Caco-2 (cell line): ENCODE data around the gene CAPN15. TPM values are rescaled to one million over a fixed set of nuclear protein-coding genes. Genes with fewer than 3 reads are reported as not detected.

Source experiments
- BruUV-seq: library from RNA; stranded (reverse); fragments of 400-500 nt; replicated peaks from 2 replicates; lab custom pipeline; 2021; lab: Mats Ljungman, UMichigan
- CTCF ChIA-PET: fragments of 300-600 bp; sonication (Branson Sonifier 250); formaldehyde crosslinking; loops from one replicate; lab custom pipeline; 2022; ENCODE audit warnings: antibody characterized with exemption; lab: Charles Lee
- POLR2A ChIA-PET: fragments of 300-600 bp; sonication (Branson Sonifier 250); formaldehyde crosslinking; loops from one replicate; lab custom pipeline; 2022; ENCODE audit warnings: antibody characterized with exemption; lab: Charles Lee
- DNase-seq, 2 experiments: peaks; one replicate each; pipeline versions ENCODE4 v3.0.0 to v3.0.0-alpha.2; 2020 to 2022
- H3K27me3 ChIP-seq: replicated peaks from 2 replicates; pipeline ENCODE4 v1.6.0; 2011; ENCODE audit warnings: low read length; ENCODE audit not compliant: control insufficient read depth, insufficient read depth
- H3K36me3 ChIP-seq: 2 replicates; pipeline ENCODE4 v1.5.1; 2011; ENCODE audit warnings: low read length; ENCODE audit not compliant: control insufficient read depth, insufficient read depth
- H3K4me1 ChIP-seq: fragments of 250-450 bp; sonication (Bioruptor Pico); 2 replicates; pipeline ENCODE4 v1.5.1; 2020; ENCODE audit warnings: mild to moderate bottlenecking
- H3K4me3 ChIP-seq: 2 replicates; pipeline ENCODE4 v1.5.1; 2011; ENCODE audit warnings: low read depth, mild to moderate bottlenecking, control low read depth, low read length
- H3K9me3 ChIP-seq: fragments of 250-450 bp; sonication (Bioruptor Pico); 2 replicates; pipeline ENCODE4 v1.5.1; 2020; ENCODE audit warnings: mild to moderate bottlenecking, moderate library complexity
- H3K27ac Mint-ChIP-seq: one replicate; pipeline ENCODE4 v1.8.0; 2022; ENCODE audit warnings: mixed read lengths; ENCODE audit not compliant: unreplicated experiment
- H3K27me3 Mint-ChIP-seq: one replicate; pipeline ENCODE4 v1.8.0; 2022; ENCODE audit warnings: mixed read lengths; ENCODE audit not compliant: insufficient read depth, unreplicated experiment
- H3K36me3 Mint-ChIP-seq: one replicate; pipeline ENCODE4 v1.8.0; 2022; ENCODE audit warnings: mild to moderate bottlenecking, mixed read lengths; ENCODE audit not compliant: insufficient read depth, unreplicated experiment
- H3K4me1 Mint-ChIP-seq: one replicate; pipeline ENCODE4 v1.8.0; 2022; ENCODE audit warnings: low read depth, mixed read lengths; ENCODE audit not compliant: unreplicated experiment
- H3K4me3 Mint-ChIP-seq: one replicate; pipeline ENCODE4 v1.8.0; 2022; ENCODE audit warnings: mild to moderate bottlenecking, moderate library complexity, mixed read lengths; ENCODE audit not compliant: unreplicated experiment
- H3K9me3 Mint-ChIP-seq: one replicate; pipeline ENCODE4 v1.8.0; 2022; ENCODE audit warnings: mixed read lengths; ENCODE audit not compliant: unreplicated experiment
- CTCF ChIP-seq, 2 experiments: fragments of 200-600 bp in 1 of 2; IDR thresholded peaks; 1 replicate in 1 of 2; 2 replicates in 1 of 2; pipeline versions ENCODE4 v1.5.1 to v1.8.0; 2011 to 2022; ENCODE audit warnings: antibody characterized with exemption in 1 of 2, control low read depth in 1 of 2, inconsistent platforms in 1 of 2, low read depth in 1 of 2, low read length in 1 of 2, mild to moderate bottlenecking in 1 of 2, moderate library complexity in 1 of 2; ENCODE audit not compliant: insufficient read depth in 1 of 2, severe bottlenecking in 1 of 2, unreplicated experiment in 1 of 2
- intact Hi-C: fragments of 100-400 bp; cut with micrococcal nuclease; formaldehyde crosslinking; loops from one replicate; pipeline ENCODE4 v1.10.0; 2022; ENCODE audit not compliant: unreplicated experiment
- total RNA-seq: library from RNA; stranded (reverse); gene quantifications from 2 replicates; pipeline ENCODE4 v1.2.3, GENCODE V29; 2022

Gene CAPN15
- total RNA-seq, 1 experiment from 2014 or later, result 85.3 TPM

- no peak overlapping the region for H3K4me3 Mint-ChIP-seq
- ChIA-PET POLR2A (no interaction called here), CTCF (no interaction called here)
- no peak for DNase-seq
- H3K4me1 Mint-ChIP-seq, result no peaks in the 10 kb centered on the region
- no TSS peak for BruUV-seq
- Histone ChIP-seq H3K36me3 (no peaks in the 10 kb centered on the region), H3K27me3 (no peaks in the 10 kb centered on the region), H3K4me1 (no peaks in the 10 kb centered on the region), H3K9me3 (no peaks in the 10 kb centered on the region), H3K4me3 (no peak overlapping the region)
- H3K36me3 Mint-ChIP-seq, result peaks cover 6% of the 10 kb centered on the region
- H3K27ac Mint-ChIP-seq, result no peak overlapping the region
- intact Hi-C loops, result no loop called here
- no peak for TF ChIP-seq CTCF (IDR thresholded peaks at IDR 0.05; ENCODE audit: insufficient read depth in 1 of 2, low read depth in 1 of 2, low read length in 1 of 2, severe bottlenecking in 1 of 2, unreplicated experiment in 1 of 2)
- H3K9me3 Mint-ChIP-seq, result no peaks in the 10 kb centered on the region
- H3K27me3 Mint-ChIP-seq, result no peaks in the 10 kb centered on the region
Observed at GRCh38 chr16:577796-578195, 50.3 kb downstream of the CAPN15 start.

- DNase-seq, result no peak
- no peak overlapping the region for H3K4me3 Mint-ChIP-seq
- H3K9me3 Mint-ChIP-seq, result no peaks in the 10 kb centered on the region
- TF ChIP-seq CTCF (IDR thresholded peaks at IDR 0.05; ENCODE audit: insufficient read depth in 1 of 2, low read depth in 1 of 2, low read length in 1 of 2, severe bottlenecking in 1 of 2, unreplicated experiment in 1 of 2), result no peak
- no peak overlapping the region for H3K4me3 ChIP-seq
- no peaks in the 10 kb centered on the region for H3K27me3 Mint-ChIP-seq
- H3K36me3 ChIP-seq, result no peaks in the 10 kb centered on the region; the same call in 1 of the 2 replicates
- intact Hi-C loops, result no loop called here
- H3K4me1 ChIP-seq, result no peaks in the 10 kb centered on the region
- no peaks in the 10 kb centered on the region for H3K9me3 ChIP-seq
- H3K27ac Mint-ChIP-seq, result no peak overlapping the region
- H3K27me3 ChIP-seq, result no peaks in the 10 kb centered on the region
- CTCF ChIA-PET, result no interaction called here
- no TSS peak for BruUV-seq
- no peaks in the 10 kb centered on the region for H3K4me1 Mint-ChIP-seq
- POLR2A ChIA-PET, result no interaction called here
- H3K36me3 Mint-ChIP-seq, result peaks cover 6% of the 10 kb centered on the region
Observed at GRCh38 chr16:578232-578869, 50.8 kb downstream of the CAPN15 start.

GRCh38 chr16:578870-579405 lies 51.4 kb downstream of the CAPN15 start:
- TF ChIP-seq CTCF (IDR thresholded peaks at IDR 0.05; ENCODE audit: insufficient read depth in 1 of 2, low read depth in 1 of 2, low read length in 1 of 2, severe bottlenecking in 1 of 2, unreplicated experiment in 1 of 2), result peak; percentile 43 to 46
- Histone ChIP-seq H3K36me3 (no peaks in the 10 kb centered on the region; the same call in 1 of the 2 replicates), H3K4me3 (no peak overlapping the region), H3K27me3 (no peaks in the 10 kb centered on the region), H3K4me1 (no peaks in the 10 kb centered on the region), H3K9me3 (no peaks in the 10 kb centered on the region)
- Mint-ChIP-seq H3K9me3 (no peaks in the 10 kb centered on the region), H3K36me3 (peaks cover 6% of the 10 kb centered on the region), H3K27ac (no peak overlapping the region), H3K4me1 (no peaks in the 10 kb centered on the region), H3K27me3 (no peaks in the 10 kb centered on the region), H3K4me3 (no peak overlapping the region)
- POLR2A ChIA-PET, result no interaction called here
- no TSS peak for BruUV-seq
- intact Hi-C loops, result no loop called here
- DNase-seq, result peak in 1 of 2 experiments; percentile 49
- CTCF ChIA-PET, result no interaction called here
